ENCODE data around the gene PXMP4.
"Not testable (repeated sequence)": the region's sequence is repeated elsewhere in the genome, so short reads cannot be mapped to it uniquely, and the experiment has no call there.

Gene PXMP4

GRCh38 chr20:33707668-33708067 lies 12.4 kb downstream of the PXMP4 start:
- in situ Hi-C loops (cut with HindIII; ENCODE audit: low sequenced_read_pairs): no loop called here
- TF ChIP-seq, protein P1, sequence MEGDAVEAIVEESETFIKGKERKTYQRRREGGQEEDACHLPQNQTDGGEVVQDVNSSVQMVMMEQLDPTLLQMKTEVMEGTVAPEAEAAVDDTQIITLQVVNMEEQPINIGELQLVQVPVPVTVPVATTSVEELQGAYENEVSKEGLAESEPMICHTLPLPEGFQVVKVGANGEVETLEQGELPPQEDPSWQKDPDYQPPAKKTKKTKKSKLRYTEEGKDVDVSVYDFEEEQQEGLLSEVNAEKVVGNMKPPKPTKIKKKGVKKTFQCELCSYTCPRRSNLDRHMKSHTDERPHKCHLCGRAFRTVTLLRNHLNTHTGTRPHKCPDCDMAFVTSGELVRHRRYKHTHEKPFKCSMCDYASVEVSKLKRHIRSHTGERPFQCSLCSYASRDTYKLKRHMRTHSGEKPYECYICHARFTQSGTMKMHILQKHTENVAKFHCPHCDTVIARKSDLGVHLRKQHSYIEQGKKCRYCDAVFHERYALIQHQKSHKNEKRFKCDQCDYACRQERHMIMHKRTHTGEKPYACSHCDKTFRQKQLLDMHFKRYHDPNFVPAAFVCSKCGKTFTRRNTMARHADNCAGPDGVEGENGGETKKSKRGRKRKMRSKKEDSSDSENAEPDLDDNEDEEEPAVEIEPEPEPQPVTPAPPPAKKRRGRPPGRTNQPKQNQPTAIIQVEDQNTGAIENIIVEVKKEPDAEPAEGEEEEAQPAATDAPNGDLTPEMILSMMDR (IDR thresholded peaks at IDR 0.05; ENCODE audit: low read depth, low read length, missing control alignments): no peak
- H3K4me3 ChIP-seq (ENCODE audit: low read depth, low read length): no peak overlapping the region
- DNase-seq (ENCODE audit: low read depth): no peak

DNA sequence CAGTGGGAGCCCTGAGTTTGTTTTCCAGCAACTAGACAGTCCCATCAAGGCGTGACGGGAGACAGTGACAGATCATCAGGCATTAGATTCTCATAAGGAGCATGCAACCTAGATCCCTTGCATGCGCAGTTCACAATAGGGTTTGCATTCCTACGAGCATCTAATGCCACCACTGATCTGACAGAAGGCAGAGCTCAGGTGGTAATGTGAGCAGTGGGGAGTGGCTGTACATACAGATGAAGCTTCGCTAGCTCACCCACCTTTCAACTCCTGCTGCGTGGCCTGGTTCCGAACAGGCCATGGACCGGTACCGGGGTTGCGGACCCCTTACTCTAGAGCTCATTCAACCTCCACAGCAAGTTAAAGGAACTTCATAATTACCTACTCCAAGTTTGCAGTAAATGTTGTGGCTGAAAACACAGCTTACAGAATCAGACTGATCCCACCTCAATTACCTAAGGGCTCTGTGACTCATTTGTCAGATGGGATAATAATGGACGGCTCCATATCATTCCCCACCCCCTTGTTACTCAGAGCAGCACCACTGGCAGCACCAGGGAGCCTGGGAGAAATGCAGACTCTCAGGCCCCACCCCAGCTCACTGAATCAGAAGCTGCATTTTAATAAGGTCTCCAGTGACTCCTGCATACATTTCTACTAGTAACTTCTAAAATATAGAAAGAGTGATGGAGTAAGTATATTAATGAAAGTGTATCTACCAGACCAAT lies 15.7 kb downstream of the PXMP4 start:
- DNase-seq (ENCODE audit: low read depth): no peak
- TF ChIP-seq, protein P1 (IDR thresholded peaks at IDR 0.05; ENCODE audit: low read depth, low read length, missing control alignments): no peak
- in situ Hi-C loops (cut with HindIII; ENCODE audit: low sequenced_read_pairs): no loop called here
- no peak overlapping the region for H3K4me3 ChIP-seq (ENCODE audit: low read depth, low read length)

DNA sequence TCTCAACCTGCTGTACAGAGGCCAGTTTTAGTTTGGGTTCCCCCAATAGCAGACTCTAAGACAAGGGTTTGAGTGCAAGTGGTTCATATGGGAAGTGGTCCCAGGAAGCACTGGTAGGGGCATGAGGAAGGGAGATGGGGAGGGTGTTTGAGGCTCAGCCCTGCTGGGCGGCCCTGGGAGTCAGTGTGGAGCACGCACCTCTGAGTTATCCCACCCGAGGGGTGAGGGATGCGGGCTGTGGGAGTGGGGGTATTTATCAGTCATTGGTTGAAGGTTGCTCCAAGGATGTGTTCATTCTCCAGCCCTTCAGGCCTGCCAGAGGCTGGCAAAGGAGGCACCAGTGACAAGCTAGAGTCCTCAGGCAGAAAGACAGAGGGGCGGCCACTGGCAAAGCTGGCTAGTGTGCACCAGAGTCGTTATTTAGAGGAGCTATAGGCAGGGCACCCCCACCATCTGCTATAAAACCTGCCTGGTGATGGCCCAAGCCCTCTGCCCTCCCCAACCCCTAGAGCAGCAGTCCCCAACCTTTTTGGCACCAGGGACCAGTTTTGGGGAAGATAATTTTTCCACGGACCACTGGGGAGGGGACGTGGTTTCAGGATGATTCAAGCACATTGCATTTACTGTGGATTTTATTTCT lies 16.5 kb downstream of the PXMP4 start:
- no peak overlapping the region for H3K4me3 ChIP-seq (ENCODE audit: low read depth, low read length)
- no peak for DNase-seq (ENCODE audit: low read depth)
- in situ Hi-C loops (cut with HindIII; ENCODE audit: low sequenced_read_pairs): no loop called here
- TF ChIP-seq, protein P1 (IDR thresholded peaks at IDR 0.05; ENCODE audit: low read depth, low read length, missing control alignments): no peak

DNA sequence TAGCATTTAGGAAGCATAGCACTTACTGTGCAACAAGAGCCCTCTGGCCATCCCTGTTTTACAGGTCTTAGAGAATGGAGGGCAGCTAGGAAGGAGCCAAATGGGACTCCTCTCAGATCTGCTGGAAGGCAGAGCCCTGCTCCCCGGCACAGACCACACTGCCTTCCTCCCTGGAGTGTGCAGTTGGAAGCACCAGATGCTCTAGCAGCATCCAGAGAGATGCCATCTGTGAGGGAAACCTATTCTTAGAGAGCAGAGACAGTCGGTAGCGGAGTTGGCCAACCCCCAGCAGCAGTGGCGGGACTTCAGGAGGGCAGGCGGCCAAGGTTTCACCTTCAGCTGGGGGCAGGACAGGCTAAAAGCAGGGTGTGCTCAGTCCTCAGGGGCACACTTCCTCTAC lies 17.2 kb downstream of the PXMP4 start:
- in situ Hi-C loops (cut with HindIII; ENCODE audit: low sequenced_read_pairs): no loop called here
- TF ChIP-seq, protein P1 (IDR thresholded peaks at IDR 0.05; ENCODE audit: low read depth, low read length, missing control alignments): no peak
- H3K4me3 ChIP-seq (ENCODE audit: low read depth, low read length): no peak overlapping the region
- no peak for DNase-seq (ENCODE audit: low read depth)

GRCh38 chr20:33701629-33702450 lies 18.3 kb downstream of the PXMP4 start:
- DNase-seq (ENCODE audit: low read depth): no peak
- in situ Hi-C loops (cut with HindIII; ENCODE audit: low sequenced_read_pairs): no loop called here
- TF ChIP-seq, protein P1 (IDR thresholded peaks at IDR 0.05; ENCODE audit: low read depth, low read length, missing control alignments): no peak
- H3K4me3 ChIP-seq (ENCODE audit: low read depth, low read length): no peak overlapping the region

DNA sequence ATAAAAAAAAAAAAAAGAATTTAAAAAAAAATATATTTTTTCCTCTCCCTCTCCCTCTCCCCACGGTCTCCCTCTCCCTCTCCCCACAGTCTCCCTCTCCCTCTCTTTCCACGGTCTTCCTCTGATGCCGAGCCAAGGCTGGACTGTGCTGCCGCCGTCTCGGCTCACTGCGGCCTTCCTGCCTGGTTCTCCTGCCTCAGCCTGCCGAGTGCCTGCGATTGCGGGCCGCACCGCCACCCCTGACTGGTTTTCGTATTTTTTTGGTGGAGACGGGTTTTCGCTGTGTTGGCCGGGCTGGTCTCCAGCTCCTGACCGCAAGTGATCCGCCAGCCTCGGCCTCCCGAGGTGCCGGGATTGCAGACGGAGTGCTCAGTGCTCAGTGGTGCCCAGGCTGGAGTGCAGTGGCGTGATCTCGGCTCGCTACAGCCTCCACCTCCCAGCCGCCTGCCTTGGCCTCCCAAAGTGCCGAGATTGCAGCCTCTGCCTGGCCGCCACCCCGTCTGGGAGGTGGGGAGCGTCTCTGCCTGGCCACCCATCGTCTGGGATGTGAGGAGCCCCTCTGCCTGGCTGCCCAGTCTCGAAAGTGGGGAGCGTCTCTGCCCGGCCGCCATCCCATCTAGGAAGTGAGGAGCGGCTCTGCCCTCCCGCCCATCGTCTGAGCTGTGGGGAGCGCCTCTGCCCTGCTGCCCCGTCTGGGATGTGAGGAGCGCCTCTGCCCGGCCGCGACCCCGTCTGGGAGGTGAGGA lies 19.2 kb downstream of the PXMP4 start:
- not testable (repeated sequence) for DNase-seq (ENCODE audit: low read depth)

GRCh38 chr20:33698966-33699365 lies 21.1 kb downstream of the PXMP4 start:
- H3K4me3 ChIP-seq (ENCODE audit: low read depth, low read length); in situ Hi-C loops (cut with HindIII; ENCODE audit: low sequenced_read_pairs); DNase-seq (ENCODE audit: low read depth): not testable (repeated sequence)

More for the DNA sequence above, 19.2 kb downstream of the PXMP4 start:
- in situ Hi-C loops (cut with HindIII; ENCODE audit: low sequenced_read_pairs); H3K4me3 ChIP-seq (ENCODE audit: low read depth, low read length): not testable (repeated sequence)

Data from astrocyte of the cerebellum (primary cell).